Activated naive CD4-positive, alpha-beta T cell treated with anti-CD3 and anti-CD28 coated beads, Interleukin-2, amount 50 U/mL, for 16 hours (primary cell): Measurements from ENCODE around the gene MYO7B.

Experiments
- DNase-seq: peaks from one replicate; pipeline ENCODE4 v3.0.0-alpha.2; 2020

Gene MYO7B

DNA sequence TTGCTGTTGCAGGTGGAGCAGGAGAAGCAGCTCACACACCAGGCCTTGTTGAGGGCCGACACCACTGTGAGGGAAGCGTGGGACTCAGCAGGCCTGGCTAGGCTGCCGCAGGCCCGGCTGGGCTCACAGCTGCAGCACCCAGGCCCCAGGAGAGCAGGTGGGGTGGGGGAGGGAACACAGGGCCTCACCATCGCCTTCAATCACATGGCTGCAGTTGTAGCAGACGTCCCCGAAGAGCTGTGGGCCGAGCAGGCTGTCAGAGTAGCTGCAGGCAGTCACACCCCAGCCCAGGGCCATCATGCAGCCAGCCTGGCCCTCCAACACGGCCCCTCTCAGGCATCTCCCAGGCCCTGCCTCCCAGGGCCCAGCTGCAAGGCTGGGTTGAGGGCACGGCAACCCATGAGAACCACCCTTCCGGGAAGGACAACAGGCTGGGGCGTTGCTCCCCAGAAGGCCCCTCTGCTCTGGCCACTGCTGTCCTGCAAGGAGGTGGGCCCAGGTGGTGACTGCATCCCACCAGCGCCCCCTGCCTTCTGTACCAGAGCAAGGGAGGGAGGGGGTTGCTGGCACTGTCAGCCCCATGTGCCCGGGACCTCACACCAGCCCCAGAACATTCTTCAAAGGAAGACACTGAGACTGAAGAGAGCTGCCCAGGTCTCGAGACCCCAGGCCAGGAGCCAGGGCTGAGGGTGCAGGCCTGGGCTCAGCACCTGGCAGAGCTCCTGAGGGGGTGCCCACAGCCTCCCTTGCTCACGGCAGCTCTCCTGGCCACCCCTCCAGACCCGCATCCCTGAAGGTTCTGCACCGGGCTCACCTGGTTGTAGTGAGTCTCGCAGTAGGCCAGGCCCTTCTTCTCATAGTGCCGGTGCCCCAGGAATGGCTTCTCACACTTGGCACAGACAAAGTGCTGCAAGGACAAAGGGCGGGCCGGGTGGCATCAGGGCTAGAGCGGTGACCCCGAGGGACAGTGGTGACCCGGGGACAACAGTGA lies 104.9 kb downstream of the MYO7B start:
- DNase-seq = peak; percentile 45

DNA sequence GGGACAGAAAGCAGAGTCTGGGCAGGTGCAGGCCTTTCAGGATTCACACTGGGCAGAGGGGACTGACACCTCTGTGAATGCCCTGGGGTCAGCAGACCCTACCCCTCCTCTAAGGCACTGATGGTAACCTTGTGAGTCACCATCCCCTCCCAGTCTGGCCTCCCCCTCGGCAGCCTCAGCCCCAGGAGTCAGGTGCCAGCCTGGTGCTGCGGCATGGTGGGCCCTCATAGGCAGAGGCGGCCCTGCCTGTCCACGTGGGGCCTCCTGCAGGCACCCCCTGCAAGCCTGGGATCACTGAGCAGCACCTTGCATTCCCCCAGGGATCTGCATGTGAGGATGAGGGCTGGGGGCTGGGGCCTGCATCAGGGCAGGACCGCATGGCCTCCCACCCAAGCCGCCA lies 105.7 kb downstream of the MYO7B start:
- peak; percentile 37 for DNase-seq

DNA sequence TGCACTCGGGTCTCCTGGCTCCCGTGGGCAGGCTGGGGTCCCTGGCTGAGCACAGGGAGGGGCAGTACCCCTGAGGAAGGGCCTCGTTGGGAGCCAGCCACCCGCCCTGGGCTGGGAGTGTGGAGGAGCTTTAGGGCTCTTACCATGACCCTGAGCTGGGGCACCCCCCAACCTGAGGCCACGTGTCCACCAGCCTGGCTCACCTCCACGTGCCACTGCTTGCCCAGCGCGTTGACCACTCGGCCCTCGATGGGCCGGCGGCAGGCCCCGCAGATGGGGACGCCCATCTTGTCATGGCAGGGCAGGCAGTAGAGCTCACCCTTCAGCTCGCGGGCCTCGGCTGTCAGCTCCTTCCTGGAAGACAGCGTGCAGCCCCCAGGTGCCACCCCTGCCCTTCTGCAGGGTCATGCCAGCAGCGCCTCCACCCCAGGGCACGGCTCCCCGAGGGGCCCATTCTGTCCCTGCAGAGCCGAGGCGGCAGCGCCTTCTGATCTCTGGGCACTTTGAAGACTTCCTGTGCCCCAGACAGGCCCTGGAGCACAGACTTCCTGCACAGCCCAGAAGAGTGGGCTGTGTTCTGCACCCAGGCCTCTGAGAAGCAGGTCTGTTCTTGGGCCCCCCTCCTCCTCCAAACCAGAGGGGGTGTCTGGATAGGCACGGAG lies 106.5 kb downstream of the MYO7B start:
- peak; percentile 58 for DNase-seq

DNA sequence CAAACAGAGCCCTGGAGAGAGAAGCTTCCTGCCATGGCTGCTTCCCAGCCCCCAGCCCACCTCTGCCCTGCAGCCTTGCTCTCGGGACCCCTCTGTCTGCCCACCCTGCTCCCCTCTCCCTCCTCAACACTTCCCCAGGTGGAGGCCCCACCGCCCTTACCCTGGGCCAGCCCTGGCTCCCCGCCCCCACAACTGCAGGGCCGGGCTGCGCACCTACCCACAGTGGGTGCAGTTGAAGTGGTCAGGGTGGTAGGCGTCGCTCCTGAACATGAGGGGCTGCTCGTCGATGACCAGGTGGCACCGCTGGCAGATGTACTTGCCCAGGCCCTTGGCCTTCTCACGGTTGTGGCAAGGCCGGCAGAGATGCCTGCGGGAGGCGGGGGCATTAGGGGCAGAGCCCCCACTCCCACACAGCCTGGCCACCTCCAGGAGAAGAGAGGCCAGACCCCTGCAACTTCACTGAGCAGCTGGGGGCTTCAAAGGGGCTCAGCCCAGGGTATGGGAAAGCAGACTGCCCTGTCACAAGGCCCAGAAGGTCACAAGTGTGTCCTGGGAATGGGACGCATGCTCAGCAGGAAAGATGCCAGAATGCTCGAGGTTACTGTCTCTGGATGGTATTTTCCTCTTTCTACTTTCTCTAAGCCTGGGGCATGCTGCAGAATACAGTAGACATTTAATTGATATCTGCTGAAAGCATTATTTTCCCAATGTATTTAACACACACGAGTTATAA lies 107.4 kb downstream of the MYO7B start:
- DNase-seq = no peak

DNA sequence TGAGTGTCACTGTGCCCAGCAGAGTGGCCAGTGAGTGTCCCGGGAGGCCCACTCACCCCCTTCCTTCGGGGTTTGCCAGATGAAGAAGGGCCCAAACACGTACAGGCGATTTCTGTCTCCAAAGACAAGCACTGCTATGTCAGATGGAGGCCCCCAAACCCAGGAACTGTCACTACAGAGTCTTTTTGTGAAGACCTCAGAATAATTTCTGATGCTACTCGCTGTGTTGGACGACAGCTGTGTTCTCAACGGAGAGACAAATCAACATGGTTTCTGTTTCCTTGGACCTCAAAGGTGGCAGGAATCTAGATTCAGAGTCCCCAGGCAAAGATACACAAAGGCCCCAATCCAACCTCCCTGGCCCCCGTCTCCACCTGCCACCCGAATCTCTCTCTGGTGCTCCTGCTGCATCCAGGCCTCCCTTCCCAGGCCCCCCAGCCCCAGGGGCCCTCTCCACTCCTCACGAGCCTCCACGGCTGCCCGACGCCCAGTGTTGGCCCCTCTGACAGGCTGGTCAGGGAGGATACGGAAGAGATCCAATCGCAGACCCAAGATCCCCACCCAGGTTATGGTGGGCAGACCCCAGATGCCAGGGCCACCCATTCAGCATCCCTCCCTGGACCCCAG lies 108.1 kb downstream of the MYO7B start:
- no peak for DNase-seq

DNA sequence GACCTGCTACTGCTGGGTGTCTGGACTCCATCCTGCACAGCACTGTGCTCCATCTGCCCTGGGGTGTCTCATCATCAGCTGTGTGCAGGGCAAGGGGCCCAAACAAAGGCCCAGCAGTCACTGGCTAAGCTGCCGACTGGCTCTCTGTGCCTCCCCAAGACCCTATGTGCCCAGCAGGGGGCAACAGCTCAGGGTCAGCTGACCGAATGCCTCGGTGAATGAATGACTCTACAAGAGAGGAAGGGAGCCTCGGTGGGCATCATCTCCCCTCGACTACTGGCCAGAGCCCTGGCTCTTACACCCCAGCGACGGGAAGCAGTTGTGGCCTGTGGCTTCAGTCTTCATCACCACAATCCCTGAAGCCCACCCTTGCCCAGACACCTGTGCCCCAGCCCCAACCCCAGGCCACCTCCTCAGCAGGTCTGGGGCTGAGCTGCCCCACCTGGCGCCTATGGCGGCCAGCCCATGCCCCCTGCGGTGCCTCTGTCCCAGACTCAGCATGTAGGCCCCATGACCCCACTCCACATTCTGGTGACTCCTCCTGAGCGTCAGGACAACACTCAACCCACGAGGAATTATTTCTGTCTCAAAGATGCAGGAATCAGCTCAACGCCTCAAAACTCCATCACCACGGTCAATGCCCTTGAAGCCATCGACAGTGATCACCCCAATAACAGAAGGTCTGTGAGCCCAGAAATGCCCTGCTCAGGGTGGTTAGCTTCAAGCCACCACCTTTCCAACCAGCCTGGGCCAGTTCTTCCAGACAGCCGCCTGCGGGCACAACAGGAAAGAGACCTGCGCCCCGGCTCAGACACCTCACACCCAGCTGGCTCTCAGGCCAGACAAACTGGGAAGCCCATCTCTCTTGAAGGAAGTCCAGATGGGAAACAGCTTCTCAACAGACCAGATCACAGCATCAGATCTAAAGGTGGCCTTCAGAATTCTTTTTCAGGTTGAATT lies 108.9 kb downstream of the MYO7B start:
- DNase-seq = no peak

DNA sequence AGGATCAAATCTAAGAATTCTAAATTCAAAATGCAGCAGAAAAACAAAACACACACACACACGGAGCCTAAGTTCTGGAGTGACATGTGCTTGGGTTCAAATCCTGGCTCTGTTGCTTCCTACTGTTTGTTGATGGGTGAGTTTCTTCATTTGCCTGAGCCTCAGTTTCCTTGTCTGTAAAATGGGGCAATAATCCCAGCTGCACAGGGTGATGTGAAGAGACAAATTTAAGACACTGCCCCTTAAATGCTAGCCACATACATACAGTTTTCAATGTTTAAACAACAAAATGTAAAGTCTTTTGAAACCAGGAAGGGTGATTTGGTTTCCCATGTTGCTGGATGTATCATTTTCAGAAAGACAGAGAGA lies 109.5 kb downstream of the MYO7B start:
- DNase-seq = no peak

DNA sequence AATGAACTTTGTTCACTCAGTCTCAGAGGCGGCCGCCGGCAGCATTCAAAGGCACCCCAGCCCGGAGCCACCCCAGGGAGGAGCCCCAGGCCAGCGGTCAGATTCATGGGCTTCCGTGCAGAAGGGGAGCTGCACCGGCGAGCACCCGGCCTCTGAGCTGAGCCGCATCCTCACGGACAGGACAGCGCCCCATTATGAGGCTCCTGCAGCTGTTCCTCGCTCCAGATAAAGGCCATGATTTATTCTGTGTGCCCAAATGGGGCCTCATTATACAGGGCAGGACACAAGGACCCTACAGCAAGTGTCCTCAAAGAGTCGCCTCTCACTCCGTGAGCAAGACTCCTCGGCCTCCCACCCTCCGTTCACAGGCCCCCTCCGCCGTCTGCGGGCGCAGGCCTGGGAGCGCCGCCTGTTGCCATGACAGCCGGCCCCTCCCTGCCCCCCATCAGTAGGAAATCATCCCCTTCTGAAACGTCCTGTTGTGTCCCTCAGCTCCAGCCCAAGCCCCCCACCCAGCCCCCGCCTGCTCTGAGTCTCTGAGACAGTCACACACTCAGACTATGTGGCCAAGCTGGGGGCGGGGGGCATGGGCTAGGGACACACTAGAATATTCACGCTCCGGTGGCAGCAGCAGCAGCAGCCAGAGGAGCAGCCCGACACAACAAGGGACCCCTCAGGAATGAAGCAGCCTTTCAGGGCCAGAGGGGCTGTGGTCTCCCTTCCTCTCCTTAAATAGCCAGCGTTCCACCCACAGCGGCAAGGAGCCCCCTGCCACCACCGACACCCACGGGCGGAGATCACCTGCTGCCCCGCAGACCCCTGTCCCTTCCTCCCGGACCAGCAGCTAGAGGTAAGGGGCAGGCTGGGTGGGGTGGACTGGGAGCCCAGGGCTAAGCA lies 110.2 kb downstream of the MYO7B start, which contains the start of gene GPR17:
TSS of gene GPR17 (plus strand) at position 759 of the 897 bp plus-strand sequence. CDS start 4,583 bp downstream, outside the sequence.
- no peak for DNase-seq

DNA sequence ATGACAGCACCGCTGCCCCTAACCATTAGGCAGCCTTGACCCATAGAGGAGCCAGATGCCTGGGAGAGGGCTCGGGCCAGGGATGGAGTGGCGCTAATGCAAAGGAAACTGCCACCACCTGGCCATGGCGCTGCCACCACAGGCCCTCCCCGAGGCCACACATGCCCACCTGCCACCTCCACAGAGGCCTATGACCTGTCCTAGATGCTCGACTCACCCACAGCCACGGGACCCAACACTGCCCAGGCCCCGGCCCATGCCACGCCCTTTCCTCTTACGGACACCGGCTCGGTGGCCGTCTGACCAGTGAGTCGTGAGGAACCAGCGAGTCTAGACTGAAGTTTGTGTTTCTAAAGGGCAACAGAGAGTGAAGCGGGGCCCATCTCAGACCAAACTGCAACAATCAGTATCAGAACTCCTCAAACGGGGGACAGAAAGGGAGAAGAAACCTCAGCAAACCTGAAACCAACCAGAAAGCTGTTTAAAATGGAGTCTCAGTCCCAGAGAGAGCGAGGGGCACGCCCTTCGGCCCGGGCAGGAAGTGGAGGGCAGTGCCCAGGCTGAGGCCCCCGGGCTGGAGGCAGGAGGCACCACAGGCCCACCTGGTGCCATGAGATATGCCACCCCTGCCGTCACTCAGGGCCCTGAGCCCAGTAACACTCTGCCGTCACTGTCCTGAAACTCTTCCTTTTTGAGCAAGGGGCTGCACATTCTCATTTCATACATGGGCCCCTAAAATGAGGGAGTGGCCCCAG lies 111.2 kb downstream of the MYO7B start:
- DNase-seq = no peak

DNA sequence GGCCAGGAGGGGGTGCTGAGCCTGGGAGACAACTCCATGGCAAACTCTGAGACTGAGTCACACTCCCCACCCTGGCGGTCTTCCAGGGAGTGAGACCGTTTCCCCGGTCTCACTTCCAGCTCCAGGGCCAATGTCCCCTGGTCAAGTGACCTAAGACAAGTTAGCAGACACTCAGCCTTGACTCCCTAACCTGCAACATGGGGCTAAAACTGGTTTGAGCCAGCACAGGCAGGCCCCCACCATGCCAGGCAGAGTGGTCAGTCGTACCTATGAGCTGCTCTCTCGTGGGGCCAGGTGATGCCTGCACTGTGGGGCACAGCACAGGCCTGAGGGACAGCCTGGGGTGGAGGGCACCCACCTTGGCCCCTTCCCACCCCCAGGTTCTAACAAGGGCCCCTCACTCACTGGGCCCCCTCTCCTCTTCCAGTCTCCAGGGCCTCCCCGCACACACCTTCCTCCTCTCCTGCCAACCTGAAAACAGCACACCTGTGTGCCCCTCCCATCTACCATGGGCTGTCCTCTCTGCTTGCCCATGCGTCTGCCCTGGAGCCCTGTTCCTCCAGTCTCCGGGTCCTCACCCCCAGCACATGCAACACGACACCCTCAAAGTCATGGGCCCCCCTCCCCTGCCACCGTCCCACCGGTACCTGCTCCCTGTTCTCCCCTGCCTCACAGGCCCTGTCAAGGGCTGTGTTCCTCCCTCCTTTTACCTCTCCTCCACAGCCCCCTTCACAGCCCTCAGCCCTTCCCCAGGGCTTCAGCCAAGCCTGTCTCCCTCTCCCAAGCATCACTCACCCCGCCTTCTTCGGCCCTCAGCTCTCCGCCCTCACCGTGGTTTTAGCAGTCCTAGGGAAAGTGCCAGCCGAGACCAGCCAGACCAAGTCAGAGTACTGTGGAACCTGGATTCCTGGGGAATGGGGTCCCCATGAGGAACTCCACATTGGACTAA lies 112.0 kb downstream of the MYO7B start:
- no peak for DNase-seq

DNA sequence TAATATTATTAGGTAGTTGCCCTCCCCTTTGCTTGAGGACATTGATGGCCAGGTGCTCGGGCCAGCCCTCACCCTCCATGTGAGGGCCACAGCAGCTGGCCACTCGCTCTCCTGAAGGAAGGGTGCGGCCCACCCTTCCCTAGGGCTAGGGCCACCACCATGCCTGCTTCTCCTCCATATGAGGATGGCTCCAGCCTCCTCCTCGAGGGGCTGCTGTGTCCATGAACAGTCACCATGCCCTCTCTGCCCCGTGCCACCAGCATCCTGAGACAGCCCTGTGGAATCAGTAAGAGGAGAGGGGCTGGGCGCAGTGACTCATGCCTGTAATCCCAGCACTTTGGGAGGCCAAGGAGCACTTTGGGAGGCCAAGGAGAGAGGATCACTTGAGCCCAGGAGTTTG lies 112.8 kb downstream of the MYO7B start:
- no peak for DNase-seq

DNA sequence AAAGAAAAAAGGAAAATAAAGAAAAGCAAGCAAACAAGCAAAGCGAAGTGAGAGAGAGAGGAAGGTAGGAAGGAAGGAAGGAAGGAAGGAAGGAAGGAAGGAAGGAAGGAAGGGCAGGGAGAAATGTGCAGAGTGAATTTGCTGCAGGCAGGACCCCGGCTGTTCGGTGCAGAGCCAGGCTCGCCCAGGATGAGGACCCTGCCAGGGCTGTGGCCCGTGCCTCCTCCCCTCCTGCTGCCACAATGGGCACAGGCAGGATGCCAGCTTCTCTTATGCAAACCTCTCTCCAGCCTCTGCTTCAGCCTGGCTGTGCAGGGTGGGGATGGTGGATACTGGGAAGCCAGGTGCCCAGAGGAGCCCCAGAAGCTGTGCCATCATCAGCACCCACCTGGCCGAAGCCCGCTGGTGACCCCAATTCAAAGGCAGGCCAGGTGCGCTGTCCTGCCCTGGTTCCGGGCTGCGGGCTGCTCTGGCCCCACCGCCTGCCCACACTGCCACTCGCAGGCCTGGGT lies 113.7 kb downstream of the MYO7B start:
- DNase-seq = no peak

DNA sequence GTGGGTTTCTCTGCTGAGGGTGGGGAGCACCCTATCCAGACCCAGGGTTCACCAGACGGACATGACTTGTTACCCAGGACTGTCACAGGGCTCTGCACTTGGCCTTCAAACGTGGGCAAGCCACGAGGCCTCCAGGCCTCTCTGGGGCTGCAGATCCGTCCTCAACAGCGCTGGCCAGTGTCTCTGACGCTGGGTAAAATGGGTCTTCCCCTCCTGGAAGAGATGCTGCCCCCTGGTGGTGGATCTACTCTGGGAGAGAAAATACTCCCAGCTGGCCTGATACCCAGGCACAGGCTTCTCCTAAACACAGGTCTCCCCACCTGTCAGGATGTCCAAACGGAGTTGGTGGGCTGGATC lies 114.2 kb downstream of the MYO7B start:
- peak; percentile 88 for DNase-seq

DNA sequence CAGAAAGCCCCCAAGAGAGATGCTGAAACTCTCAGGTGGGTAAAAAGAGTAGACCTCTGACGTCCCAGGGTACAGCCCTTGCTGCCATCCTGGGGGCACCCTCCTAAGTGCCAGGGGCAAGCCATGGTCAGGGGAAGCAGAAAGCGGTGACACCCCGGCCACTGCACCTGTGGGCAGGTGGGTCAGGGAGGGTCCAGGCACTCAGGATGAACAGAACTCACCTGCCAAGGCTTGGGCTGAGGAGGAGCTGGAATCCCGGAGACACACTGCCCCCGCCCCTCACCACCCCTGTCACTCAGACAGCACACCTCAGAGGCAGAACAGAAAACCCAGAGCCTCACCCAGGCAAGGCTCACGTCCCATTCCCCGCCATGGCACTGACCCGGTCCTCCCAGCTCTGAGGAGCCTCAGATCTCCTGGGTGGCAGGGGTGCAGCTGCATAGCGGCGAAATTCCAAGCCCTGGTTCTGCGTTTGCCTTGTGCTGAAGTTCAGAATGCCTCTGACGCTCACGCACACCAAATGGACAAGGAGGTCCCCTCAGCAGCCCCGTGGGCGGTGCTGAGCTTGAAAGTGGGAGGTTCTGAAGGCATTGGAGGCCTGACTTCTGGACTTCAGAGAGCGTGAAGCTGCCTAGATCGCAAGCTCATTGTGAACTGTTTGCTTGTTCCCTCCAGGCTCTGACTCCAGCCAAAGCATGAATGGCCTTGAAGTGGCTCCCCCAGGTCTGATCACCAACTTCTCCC lies 114.7 kb downstream of the MYO7B start:
- no peak for DNase-seq

DNA sequence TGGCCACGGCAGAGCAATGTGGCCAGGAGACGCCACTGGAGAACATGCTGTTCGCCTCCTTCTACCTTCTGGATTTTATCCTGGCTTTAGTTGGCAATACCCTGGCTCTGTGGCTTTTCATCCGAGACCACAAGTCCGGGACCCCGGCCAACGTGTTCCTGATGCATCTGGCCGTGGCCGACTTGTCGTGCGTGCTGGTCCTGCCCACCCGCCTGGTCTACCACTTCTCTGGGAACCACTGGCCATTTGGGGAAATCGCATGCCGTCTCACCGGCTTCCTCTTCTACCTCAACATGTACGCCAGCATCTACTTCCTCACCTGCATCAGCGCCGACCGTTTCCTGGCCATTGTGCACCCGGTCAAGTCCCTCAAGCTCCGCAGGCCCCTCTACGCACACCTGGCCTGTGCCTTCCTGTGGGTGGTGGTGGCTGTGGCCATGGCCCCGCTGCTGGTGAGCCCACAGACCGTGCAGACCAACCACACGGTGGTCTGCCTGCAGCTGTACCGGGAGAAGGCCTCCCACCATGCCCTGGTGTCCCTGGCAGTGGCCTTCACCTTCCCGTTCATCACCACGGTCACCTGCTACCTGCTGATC lies 115.4 kb downstream of the MYO7B start:
- no peak for DNase-seq

DNA sequence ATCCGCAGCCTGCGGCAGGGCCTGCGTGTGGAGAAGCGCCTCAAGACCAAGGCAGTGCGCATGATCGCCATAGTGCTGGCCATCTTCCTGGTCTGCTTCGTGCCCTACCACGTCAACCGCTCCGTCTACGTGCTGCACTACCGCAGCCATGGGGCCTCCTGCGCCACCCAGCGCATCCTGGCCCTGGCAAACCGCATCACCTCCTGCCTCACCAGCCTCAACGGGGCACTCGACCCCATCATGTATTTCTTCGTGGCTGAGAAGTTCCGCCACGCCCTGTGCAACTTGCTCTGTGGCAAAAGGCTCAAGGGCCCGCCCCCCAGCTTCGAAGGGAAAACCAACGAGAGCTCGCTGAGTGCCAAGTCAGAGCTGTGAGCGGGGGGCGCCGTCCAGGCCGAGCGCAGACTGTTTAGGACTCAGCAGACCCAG lies 115.9 kb downstream of the MYO7B start:
- no peak for DNase-seq

DNA sequence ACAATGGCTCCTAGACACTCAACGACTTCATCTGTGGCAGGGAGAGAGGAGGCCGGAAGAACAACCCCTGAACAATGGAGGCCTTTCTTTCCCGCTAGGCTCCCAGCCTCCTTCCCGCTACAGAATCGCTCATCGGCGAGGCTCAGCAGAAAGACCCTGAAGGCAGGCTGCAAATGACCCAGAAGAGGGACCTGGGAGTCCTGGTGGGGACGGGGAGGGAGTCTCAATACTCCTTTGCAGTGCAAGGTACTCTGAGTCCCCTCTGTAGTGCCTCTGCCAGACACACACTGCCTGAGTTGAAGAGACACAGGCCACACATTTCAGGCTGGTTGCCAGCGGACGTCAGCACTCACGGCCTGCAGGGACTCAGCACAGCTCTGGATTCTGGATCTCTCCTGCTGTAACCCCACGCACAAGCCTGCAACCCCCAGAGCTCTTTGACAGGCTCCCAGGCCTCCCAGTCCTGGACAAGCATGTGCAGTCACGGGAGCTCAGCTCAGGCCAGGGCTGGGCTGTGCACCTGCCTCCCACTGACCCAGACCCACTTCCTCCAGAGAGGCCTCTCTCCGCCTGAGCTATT lies 116.6 kb downstream of the MYO7B start:
- no peak for DNase-seq
